ENCODE data around the gene EPRS1.
A peak's percentile ranks its signal among the peaks of the same experiment; 100 is the strongest.
"Not testable (repeated sequence)": the region's sequence is repeated elsewhere in the genome, so short reads cannot be mapped to it uniquely, and the experiment has no call there.

Gene EPRS1

GRCh38 chr1:220046052-220046930 lies at the start of gene EPRS1:
Gene EPRS1, minus strand, starts transcription at chr1:220046505. Its CDS starts 117 bp downstream, at chr1:220046388.
- DNase-seq (ENCODE audit: low spot score) = peak; percentile 96

GRCh38 chr1:220094016-220094911 lies 48.0 kb upstream of the EPRS1 start, which contains the start of gene IARS2:
Gene IARS2, plus strand, starts transcription at chr1:220094132. Its CDS starts 85 bp downstream, at chr1:220094217.
- DNase-seq (ENCODE audit: low spot score) = peak; percentile 92

GRCh38 chr1:220093361-220094015 lies 47.2 kb upstream of the EPRS1 start:
- DNase-seq (ENCODE audit: low spot score) = no peak

- DNase-seq (ENCODE audit: low spot score) = no peak
Measured at GRCh38 chr1:220092694-220093093, 46.4 kb upstream of the EPRS1 start.

GRCh38 chr1:220089650-220090556 lies 43.6 kb upstream of the EPRS1 start, which contains the start of gene BPNT1:
Gene BPNT1, minus strand, starts transcription at chr1:220089788. Its CDS starts 9,942 bp downstream, at chr1:220079846.
- peak; percentile 91 for DNase-seq (ENCODE audit: low spot score)

GRCh38 chr1:220086261-220086686 lies 40.0 kb upstream of the EPRS1 start:
- not testable (repeated sequence) for DNase-seq (ENCODE audit: low spot score)

- no peak for DNase-seq (ENCODE audit: low spot score)
Measured at GRCh38 chr1:220084460-220084859, 38.2 kb upstream of the EPRS1 start.

- DNase-seq (ENCODE audit: low spot score) = no peak
Measured at GRCh38 chr1:220077887-220078286, 31.6 kb upstream of the EPRS1 start.

- DNase-seq (ENCODE audit: low spot score) = no peak
Measured at GRCh38 chr1:220076861-220077762, 30.8 kb upstream of the EPRS1 start.

GRCh38 chr1:220067269-220068204 lies 21.2 kb upstream of the EPRS1 start:
- DNase-seq (ENCODE audit: low spot score) = no peak

GRCh38 chr1:220062629-220063028 lies 16.3 kb upstream of the EPRS1 start:
- DNase-seq (ENCODE audit: low spot score) = no peak

- DNase-seq (ENCODE audit: low spot score) = no peak
Measured at GRCh38 chr1:220060876-220061275, 14.6 kb upstream of the EPRS1 start.

- no peak for DNase-seq (ENCODE audit: low spot score)
Measured at GRCh38 chr1:220056374-220056773, 10.1 kb upstream of the EPRS1 start.

GRCh38 chr1:220045356-220046051 lies 801 bp downstream of the EPRS1 start:
- DNase-seq (ENCODE audit: low spot score) = no peak

- no peak for DNase-seq (ENCODE audit: low spot score)
Measured at GRCh38 chr1:220044678-220045355, 1.5 kb downstream of the EPRS1 start.

- DNase-seq (ENCODE audit: low spot score) = no peak
Measured at GRCh38 chr1:220043646-220044045, 2.7 kb downstream of the EPRS1 start.

- no peak for DNase-seq (ENCODE audit: low spot score)
Measured at GRCh38 chr1:220040028-220040596, 6.2 kb downstream of the EPRS1 start.
